GM19240 (cell line): ENCODE data around the gene ERC1.
"Not testable (repeated sequence)": the region's sequence is repeated elsewhere in the genome, so short reads cannot be mapped to it uniquely, and the experiment has no call there.

Experiments used
- DNase-seq: peaks from one replicate; pipeline ENCODE4 v3.0.0; 2011; ENCODE audit warnings: low spot score; ENCODE audit not compliant: insufficient read length

Gene ERC1

GRCh38 chr12:1218369-1218768, 227.3 kb downstream of the ERC1 start:
- DNase-seq: no peak

- no peak for DNase-seq
Measured at GRCh38 chr12:1220127-1221092, 229.4 kb downstream of the ERC1 start.

- no peak for DNase-seq
Measured at GRCh38 chr12:1222858-1223639, 232.0 kb downstream of the ERC1 start.

- DNase-seq: no peak
Measured at GRCh38 chr12:1226951-1227350, 235.9 kb downstream of the ERC1 start.

- no peak for DNase-seq
Measured at GRCh38 chr12:1234073-1234472, 243.1 kb downstream of the ERC1 start.

GRCh38 chr12:1246637-1247036, 255.6 kb downstream of the ERC1 start:
- no peak for DNase-seq

GRCh38 chr12:1250641-1251040, 259.6 kb downstream of the ERC1 start:
- no peak for DNase-seq

GRCh38 chr12:1252758-1253157, 261.7 kb downstream of the ERC1 start:
- no peak for DNase-seq

- not testable (repeated sequence) for DNase-seq
Measured at GRCh38 chr12:1255125-1255524, 264.1 kb downstream of the ERC1 start.

- DNase-seq: not testable (repeated sequence)
Measured at GRCh38 chr12:1255854-1256253, 264.8 kb downstream of the ERC1 start.

- DNase-seq: no peak
Measured at GRCh38 chr12:1256285-1256684, 265.3 kb downstream of the ERC1 start.

- DNase-seq: no peak
Measured at GRCh38 chr12:1256991-1257390, 266.0 kb downstream of the ERC1 start.

GRCh38 chr12:1262011-1262410, 271.0 kb downstream of the ERC1 start:
- DNase-seq: no peak

GRCh38 chr12:1267243-1267642, 276.2 kb downstream of the ERC1 start:
- DNase-seq: no peak

GRCh38 chr12:1272142-1272541, 281.1 kb downstream of the ERC1 start:
- DNase-seq: no peak

- DNase-seq: no peak
Measured at GRCh38 chr12:1273051-1273450, 282.0 kb downstream of the ERC1 start.

GRCh38 chr12:1277905-1278304, 286.9 kb downstream of the ERC1 start:
- DNase-seq: no peak

GRCh38 chr12:1279050-1279449, 288.0 kb downstream of the ERC1 start:
- no peak for DNase-seq

- no peak for DNase-seq
Measured at GRCh38 chr12:1280059-1280458, 289.0 kb downstream of the ERC1 start.

GRCh38 chr12:1281683-1282366, 290.8 kb downstream of the ERC1 start:
- no peak for DNase-seq

- no peak for DNase-seq
Measured at GRCh38 chr12:1282670-1283315, 291.8 kb downstream of the ERC1 start.
